ENCODE results near the gene FGF14. TPM values are rescaled to one million over a fixed set of nuclear protein-coding genes. Genes with fewer than 3 reads are reported as not detected.

FGF14 gene
- total RNA-seq, 2 donors from 2014 or later: under 0.01 to 0.28 TPM

DNA sequence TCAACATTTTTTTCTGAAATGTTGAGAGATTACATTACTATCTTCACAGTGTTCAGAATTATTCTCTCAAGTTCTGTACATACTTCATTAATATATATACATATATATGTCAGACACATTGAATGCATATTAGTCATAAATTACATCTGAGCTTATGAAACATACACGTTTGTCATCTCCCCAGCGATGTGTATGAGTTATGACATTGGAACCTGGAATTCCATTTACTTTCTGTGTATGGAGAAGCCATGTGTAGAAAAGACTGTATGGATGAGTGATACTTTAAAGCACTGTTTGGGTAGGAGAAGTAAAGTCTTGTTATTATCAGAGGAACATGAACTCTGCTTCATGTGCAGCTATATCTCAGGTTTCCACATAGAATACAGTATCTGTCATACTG, 167.2 kb downstream of the FGF14 start:
- Histone ChIP-seq H3K9me3 (no peaks in the 10 kb centered on the region), H3K27ac (no peak overlapping the region), H3K4me3 (no peak overlapping the region), H3K36me3 (no peaks in the 10 kb centered on the region), H3K27me3 (replicated peaks; ENCODE audit: insufficient read depth) (no peaks in the 10 kb centered on the region), H3K4me1 (replicated peaks) (no peaks in the 10 kb centered on the region)
- no peak for TF ChIP-seq POLR2AphosphoS5 (IDR thresholded peaks at IDR 0.05)
- no peak for TF ChIP-seq POLR2A (IDR thresholded peaks at IDR 0.05)
- TF ChIP-seq, protein P1, sequence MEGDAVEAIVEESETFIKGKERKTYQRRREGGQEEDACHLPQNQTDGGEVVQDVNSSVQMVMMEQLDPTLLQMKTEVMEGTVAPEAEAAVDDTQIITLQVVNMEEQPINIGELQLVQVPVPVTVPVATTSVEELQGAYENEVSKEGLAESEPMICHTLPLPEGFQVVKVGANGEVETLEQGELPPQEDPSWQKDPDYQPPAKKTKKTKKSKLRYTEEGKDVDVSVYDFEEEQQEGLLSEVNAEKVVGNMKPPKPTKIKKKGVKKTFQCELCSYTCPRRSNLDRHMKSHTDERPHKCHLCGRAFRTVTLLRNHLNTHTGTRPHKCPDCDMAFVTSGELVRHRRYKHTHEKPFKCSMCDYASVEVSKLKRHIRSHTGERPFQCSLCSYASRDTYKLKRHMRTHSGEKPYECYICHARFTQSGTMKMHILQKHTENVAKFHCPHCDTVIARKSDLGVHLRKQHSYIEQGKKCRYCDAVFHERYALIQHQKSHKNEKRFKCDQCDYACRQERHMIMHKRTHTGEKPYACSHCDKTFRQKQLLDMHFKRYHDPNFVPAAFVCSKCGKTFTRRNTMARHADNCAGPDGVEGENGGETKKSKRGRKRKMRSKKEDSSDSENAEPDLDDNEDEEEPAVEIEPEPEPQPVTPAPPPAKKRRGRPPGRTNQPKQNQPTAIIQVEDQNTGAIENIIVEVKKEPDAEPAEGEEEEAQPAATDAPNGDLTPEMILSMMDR (IDR thresholded peaks at IDR 0.05): no peak
- 84% methylated on average over 2 of the region's 2 CpGs for WGBS
- intact Hi-C loops (cut with DNase I): no loop called here
- DNase-seq (ENCODE audit: low spot score): no peak

DNA sequence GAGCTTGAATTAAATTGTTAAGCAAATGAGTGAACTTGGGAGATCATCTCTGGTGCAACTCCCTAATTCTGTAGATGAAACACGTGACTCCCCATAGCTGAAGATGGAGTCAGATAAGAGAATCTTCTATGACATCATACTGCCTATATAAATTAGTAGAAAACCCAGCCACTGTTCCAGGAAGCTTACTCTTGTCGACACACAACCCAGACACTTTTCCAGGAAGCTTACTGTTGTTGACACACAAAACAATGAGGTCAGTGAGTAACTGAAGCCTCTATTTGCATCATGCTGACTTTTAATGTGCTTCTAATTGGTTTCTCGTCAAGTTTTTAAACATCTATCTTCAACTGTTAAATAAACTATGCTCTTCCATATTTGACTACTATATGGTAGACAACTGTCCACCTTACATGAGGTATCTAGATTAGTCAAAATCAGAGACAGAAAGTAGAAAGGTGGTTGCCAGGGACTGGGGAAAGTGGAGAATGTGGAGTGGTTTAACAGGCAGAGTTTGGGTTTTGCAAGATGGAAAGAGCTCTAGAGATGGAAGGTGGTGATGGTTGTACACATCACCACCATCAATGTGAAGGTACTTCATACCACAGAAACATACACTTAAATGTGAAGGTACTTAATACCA, 168.2 kb downstream of the FGF14 start:
- no peak overlapping the region for H3K4me3 ChIP-seq
- H3K27me3 ChIP-seq (replicated peaks; ENCODE audit: insufficient read depth): no peaks in the 10 kb centered on the region
- intact Hi-C loops (cut with DNase I): no loop called here
- no peaks in the 10 kb centered on the region for H3K4me1 ChIP-seq (replicated peaks)
- TF ChIP-seq POLR2A (IDR thresholded peaks at IDR 0.05): no peak
- H3K36me3 ChIP-seq: no peaks in the 10 kb centered on the region
- H3K9me3 ChIP-seq: no peaks in the 10 kb centered on the region
- H3K27ac ChIP-seq: no peak overlapping the region
- WGBS: 44% methylated on average over 3 of the region's 3 CpGs
- DNase-seq (ENCODE audit: low spot score): no peak

DNA sequence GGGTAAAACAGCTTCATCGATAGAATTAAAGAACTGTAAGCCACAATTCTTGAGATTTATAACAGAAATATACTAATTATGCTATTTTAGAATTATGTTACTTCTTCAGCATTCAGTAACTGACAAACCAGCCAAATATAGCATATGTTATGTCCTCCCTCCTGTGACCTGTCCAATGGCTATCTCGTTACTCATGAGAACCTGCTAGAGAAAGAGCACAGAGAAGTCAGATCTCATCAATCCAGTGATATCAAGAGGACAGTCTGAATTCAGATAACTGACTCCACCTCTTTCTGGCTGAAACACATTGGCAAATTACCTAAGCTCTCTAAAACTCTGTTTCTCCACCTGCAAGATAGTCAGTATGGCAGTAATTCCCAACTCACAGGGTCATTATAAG, 170.4 kb downstream of the FGF14 start:
- Histone ChIP-seq H3K36me3 (no peaks in the 10 kb centered on the region), H3K4me1 (replicated peaks) (no peaks in the 10 kb centered on the region), H3K27me3 (replicated peaks; ENCODE audit: insufficient read depth) (no peaks in the 10 kb centered on the region), H3K4me3 (no peak overlapping the region), H3K9me3 (no peaks in the 10 kb centered on the region), H3K27ac (no peak overlapping the region)
- intact Hi-C loops (cut with DNase I): no loop called here
- WGBS: 41% methylated on average over 2 of the region's 2 CpGs
- no peak for DNase-seq (ENCODE audit: low spot score)
- TF ChIP-seq POLR2AphosphoS5 (IDR thresholded peaks at IDR 0.05) (no peak), POLR2A (IDR thresholded peaks at IDR 0.05) (no peak)
- TF ChIP-seq, protein P1 (IDR thresholded peaks at IDR 0.05): no peak

DNA sequence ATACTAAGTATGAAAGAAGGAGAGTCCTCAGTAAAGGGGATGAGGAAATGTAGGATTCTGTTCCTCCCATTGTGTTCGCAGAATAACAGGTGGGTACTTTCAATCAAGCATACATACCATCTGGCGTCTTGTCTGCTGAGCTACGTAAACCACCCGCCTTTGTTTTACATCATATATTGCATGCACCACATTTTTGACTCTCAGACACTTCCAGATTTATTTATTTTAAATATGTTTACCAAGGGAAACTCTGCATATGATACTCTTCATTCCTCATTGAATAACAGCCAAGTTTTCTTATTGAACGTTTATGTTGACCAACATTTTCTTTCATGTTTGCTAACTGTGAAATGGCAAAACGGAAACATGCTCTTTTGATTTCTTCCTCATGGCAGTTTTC, 174.1 kb downstream of the FGF14 start:
- no peaks in the 10 kb centered on the region for H3K36me3 ChIP-seq
- intact Hi-C loops (cut with DNase I): no loop called here
- no peak overlapping the region for H3K27ac ChIP-seq
- no peak for TF ChIP-seq POLR2AphosphoS5 (IDR thresholded peaks at IDR 0.05)
- no peak for TF ChIP-seq POLR2A (IDR thresholded peaks at IDR 0.05)
- TF ChIP-seq, protein P1 (IDR thresholded peaks at IDR 0.05): no peak
- 56% methylated on average over 6 of the region's 6 CpGs for WGBS
- H3K4me3 ChIP-seq: no peak overlapping the region
- no peaks in the 10 kb centered on the region for H3K9me3 ChIP-seq
- no peak for DNase-seq (ENCODE audit: low spot score)
- no peaks in the 10 kb centered on the region for H3K4me1 ChIP-seq (replicated peaks)
- no peaks in the 10 kb centered on the region for H3K27me3 ChIP-seq (replicated peaks; ENCODE audit: insufficient read depth)

DNA sequence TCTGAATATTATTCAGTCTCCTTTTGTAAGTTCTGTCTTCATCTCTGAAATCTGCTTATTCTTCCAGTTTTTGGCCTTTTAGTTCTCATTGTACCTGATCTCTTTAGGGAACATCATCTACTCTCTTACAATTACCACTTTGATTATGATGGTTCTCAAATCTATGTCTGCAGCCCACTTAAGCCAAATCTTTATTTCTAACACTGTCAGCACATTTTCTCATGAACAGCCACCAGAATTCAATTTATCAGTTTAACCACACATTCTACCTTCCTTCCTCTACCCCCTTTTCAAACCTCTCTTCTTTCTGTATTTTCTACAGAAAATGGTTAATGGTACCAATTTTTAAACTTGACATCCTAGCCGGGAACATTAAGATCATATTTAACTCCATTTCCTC, 175.3 kb downstream of the FGF14 start:
- no peak overlapping the region for H3K27ac ChIP-seq
- no peaks in the 10 kb centered on the region for H3K27me3 ChIP-seq (replicated peaks; ENCODE audit: insufficient read depth)
- DNase-seq (ENCODE audit: low spot score): no peak
- WGBS: 89% methylated on average over 1 of the region's 1 CpG
- TF ChIP-seq POLR2AphosphoS5 (IDR thresholded peaks at IDR 0.05) (no peak), POLR2A (IDR thresholded peaks at IDR 0.05) (no peak)
- TF ChIP-seq, protein P1 (IDR thresholded peaks at IDR 0.05): no peak
- no peaks in the 10 kb centered on the region for H3K36me3 ChIP-seq
- H3K4me3 ChIP-seq: no peak overlapping the region
- intact Hi-C loops (cut with DNase I): no loop called here
- H3K9me3 ChIP-seq: no peaks in the 10 kb centered on the region
- H3K4me1 ChIP-seq (replicated peaks): no peaks in the 10 kb centered on the region
